Left lung (tissue), 10 donors: ENCODE measurements around the gene RIMS1. TPM values are rescaled to one million over a fixed set of nuclear protein-coding genes. Genes with fewer than 3 reads are reported as not detected.

Source experiments
- ATAC-seq: fragments of 200-7000 bp; cut with Tn5 transposase; one replicate; pipeline ENCODE4 v1.9.1; 2020; ENCODE audit warnings: moderate library complexity
- DNase-seq, 4 donors: peaks; one replicate each; pipeline ENCODE4 v3.0.0-alpha.2; 2013 to 2020
- H3K27ac ChIP-seq, 2 donors: fragments of 200-600 bp; sonication (generic) in 1 of 2; one replicate each; pipeline versions ENCODE4 v1.5.0 to v1.8.0; 2020 to 2021
- H3K27me3 ChIP-seq, 2 donors: fragments of 200-600 bp; sonication (generic) in 1 of 2; one replicate each; pipeline versions ENCODE4 v1.5.0 to v1.8.0; 2020 to 2021
- H3K36me3 ChIP-seq, 2 donors: fragments of 200-600 bp; sonication (generic) in 1 of 2; one replicate each; pipeline versions ENCODE4 v1.5.0 to v1.8.0; 2020 to 2021
- H3K4me1 ChIP-seq, 2 donors: fragments of 200-600 bp; one replicate each; pipeline ENCODE4 v1.8.0; 2021
- H3K4me3 ChIP-seq, 2 donors: fragments of 200-600 bp; sonication (generic) in 1 of 2; one replicate each; pipeline versions ENCODE4 v1.5.0 to v1.8.0; 2020 to 2021; ENCODE audit warnings: mild to moderate bottlenecking in 1 of 2
- H3K9me3 ChIP-seq, 2 donors: fragments of 200-600 bp; sonication (generic) in 1 of 2; one replicate each; pipeline versions ENCODE4 v1.5.0 to v1.8.0; 2020 to 2021
- intact Hi-C, 2 donors: fragments of 100-400 bp; cut with DNase I; formaldehyde crosslinking; loops; one replicate each; pipeline versions ENCODE4 v1.11.2 to v1.14.2; 2022
- polyA plus RNA-seq, 6 donors: library from polyadenylated mRNA; unstranded; fragments of 120-200 nt; gene quantifications; one replicate each; pipeline ENCODE4 v1.2.1, GENCODE V29; 2013; ENCODE audit not compliant: insufficient read length in 6 of 6
- total RNA-seq, 2 donors: library from RNA; stranded (reverse); fragmentation: NEBNext Ultra II Directional; extraction: Animal tissue kit (Norgen Biotek cat#: 25700); gene quantifications; one replicate each; pipeline ENCODE4 v1.2.1, GENCODE V29; 2021
- TF ChIP-seq, protein P1 (sequence below), 2 donors: fragments of 200-600 bp; sonication (generic) in 1 of 2; IDR thresholded peaks; one replicate each; pipeline versions ENCODE4 v1.5.0 to v1.8.0; 2021; ENCODE audit warnings: antibody characterized with exemption in 2 of 2
- donor health status: DM: no; HTN: yes; CAD: no.
- donor health status: DM: no; HTN: no; CAD: no.

The RIMS1 gene
- total and polyA plus RNA-seq, 8 donors = 0.50 to 2.0 (median 0.77) TPM

DNA sequence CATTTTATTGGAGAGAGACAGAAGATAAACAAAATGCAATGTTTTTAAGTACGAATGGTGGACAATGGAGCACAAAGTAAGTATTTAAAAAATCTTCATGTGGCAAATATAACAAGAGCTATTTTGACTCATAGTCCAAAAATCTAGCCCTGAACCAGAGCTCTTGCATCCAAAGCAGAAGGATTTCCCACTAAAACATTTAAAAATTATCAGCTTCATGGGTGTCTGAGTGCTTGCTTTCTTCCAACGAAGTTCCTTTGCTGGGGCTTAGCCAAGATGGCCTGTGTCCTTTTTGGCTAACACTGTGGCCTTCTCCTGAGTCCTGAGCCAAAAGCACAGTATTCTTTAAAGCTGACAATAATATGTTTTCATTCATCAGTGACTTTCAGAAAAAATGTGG lies 161.7 kb downstream of the RIMS1 start:
- H3K27ac ChIP-seq = no peak overlapping the region
- no peaks in the 10 kb centered on the region for H3K27me3 ChIP-seq
- TF ChIP-seq, protein P1, sequence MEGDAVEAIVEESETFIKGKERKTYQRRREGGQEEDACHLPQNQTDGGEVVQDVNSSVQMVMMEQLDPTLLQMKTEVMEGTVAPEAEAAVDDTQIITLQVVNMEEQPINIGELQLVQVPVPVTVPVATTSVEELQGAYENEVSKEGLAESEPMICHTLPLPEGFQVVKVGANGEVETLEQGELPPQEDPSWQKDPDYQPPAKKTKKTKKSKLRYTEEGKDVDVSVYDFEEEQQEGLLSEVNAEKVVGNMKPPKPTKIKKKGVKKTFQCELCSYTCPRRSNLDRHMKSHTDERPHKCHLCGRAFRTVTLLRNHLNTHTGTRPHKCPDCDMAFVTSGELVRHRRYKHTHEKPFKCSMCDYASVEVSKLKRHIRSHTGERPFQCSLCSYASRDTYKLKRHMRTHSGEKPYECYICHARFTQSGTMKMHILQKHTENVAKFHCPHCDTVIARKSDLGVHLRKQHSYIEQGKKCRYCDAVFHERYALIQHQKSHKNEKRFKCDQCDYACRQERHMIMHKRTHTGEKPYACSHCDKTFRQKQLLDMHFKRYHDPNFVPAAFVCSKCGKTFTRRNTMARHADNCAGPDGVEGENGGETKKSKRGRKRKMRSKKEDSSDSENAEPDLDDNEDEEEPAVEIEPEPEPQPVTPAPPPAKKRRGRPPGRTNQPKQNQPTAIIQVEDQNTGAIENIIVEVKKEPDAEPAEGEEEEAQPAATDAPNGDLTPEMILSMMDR (IDR thresholded peaks at IDR 0.05) = no peak
- no peaks in the 10 kb centered on the region for H3K36me3 ChIP-seq
- no peaks in the 10 kb centered on the region for H3K9me3 ChIP-seq
- no peaks in the 10 kb centered on the region for H3K4me1 ChIP-seq
- no peak for ATAC-seq
- H3K4me3 ChIP-seq = no peak overlapping the region
- intact Hi-C loops = no loop called here
- DNase-seq = no peak

DNA sequence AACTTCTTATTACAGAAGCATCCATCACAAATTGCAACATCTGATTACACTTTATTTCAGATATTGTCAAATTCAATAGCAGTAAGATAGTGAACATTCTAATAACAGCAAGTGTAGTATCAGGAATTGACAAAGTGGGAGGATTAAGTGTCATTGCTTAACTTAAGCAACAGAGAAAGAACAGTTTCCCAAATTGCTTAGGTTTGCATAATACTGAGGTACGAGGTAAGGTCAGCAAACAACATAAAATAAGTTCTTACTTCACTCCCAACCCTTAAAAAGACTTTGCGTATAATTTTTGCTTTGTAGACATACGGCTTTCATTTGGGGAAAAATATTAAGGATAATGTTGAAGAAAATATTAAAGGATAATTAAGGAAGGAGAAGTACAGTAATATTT lies 163.0 kb downstream of the RIMS1 start:
- TF ChIP-seq, protein P1 (IDR thresholded peaks at IDR 0.05) = no peak
- ATAC-seq (no peak), DNase-seq (no peak)
- intact Hi-C loops = no loop called here
- Histone ChIP-seq H3K27ac (no peak overlapping the region), H3K4me3 (no peak overlapping the region), H3K4me1 (no peaks in the 10 kb centered on the region), H3K9me3 (no peaks in the 10 kb centered on the region), H3K27me3 (no peaks in the 10 kb centered on the region), H3K36me3 (no peaks in the 10 kb centered on the region)

DNA sequence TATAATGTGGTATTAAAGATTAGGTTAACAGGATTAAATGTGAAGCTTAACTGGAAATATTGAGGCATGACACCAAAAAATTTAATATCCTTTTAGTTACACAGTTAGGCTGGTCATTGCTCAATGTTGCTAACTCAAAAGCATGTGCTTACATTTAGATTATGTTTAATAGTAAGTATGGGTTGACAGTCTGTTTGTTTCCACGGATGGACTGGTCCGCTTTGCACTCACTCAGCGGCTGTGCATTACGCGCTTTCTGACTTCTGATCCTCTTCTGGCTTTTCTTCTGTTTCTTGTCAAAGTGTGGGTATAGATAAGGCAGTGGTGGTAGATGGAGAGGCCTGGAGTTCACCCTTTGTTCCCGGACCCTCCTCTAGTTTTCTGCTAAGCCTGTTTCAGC lies 174.9 kb downstream of the RIMS1 start:
- TF ChIP-seq, protein P1 (IDR thresholded peaks at IDR 0.05) = no peak
- H3K4me3 ChIP-seq = no peak overlapping the region
- H3K9me3 ChIP-seq = no peaks in the 10 kb centered on the region
- no peak overlapping the region for H3K27ac ChIP-seq
- no peaks in the 10 kb centered on the region for H3K36me3 ChIP-seq
- DNase-seq (peak in 2 of 4 donors; percentile 20 to 24), ATAC-seq (no peak)
- H3K27me3 ChIP-seq = no peaks in the 10 kb centered on the region
- intact Hi-C loops = no loop called here
- H3K4me1 ChIP-seq = no peaks in the 10 kb centered on the region

DNA sequence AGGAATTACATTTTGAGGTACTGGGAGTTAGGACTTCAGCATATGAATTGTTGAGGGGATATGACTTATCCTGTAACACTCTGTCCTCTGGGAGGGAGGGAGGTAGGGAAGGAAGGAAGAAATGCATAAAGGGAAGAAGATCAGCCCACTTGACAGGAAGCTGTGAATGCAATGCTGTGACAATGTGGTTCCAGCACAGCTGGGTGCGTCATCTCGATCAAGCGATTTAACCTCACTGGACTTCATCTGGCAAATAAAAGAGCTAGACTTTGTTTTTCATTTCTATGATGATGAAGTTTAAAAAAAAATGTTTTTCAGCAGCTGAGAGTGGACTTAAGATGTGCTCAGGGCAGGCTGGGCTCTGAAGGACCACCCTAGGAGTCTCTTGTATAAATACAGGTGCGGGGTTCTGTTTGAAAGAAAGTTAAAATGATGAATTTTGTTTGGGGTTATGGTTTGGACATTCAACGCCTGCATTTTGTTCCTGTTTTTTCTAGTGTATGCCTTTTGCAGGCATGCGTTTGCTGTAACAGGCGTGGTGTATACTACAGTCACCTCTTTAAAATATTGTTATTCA lies 178.1 kb downstream of the RIMS1 start:
- H3K4me3 ChIP-seq = no peak overlapping the region
- no peaks in the 10 kb centered on the region for H3K27me3 ChIP-seq
- ATAC-seq (no peak), DNase-seq (peak in 1 of 4 donors; percentile 7)
- no peaks in the 10 kb centered on the region for H3K36me3 ChIP-seq
- no peaks in the 10 kb centered on the region for H3K4me1 ChIP-seq
- H3K27ac ChIP-seq = no peak overlapping the region
- H3K9me3 ChIP-seq = no peaks in the 10 kb centered on the region
- TF ChIP-seq, protein P1 (IDR thresholded peaks at IDR 0.05) = no peak
- intact Hi-C loops = no loop called here

DNA sequence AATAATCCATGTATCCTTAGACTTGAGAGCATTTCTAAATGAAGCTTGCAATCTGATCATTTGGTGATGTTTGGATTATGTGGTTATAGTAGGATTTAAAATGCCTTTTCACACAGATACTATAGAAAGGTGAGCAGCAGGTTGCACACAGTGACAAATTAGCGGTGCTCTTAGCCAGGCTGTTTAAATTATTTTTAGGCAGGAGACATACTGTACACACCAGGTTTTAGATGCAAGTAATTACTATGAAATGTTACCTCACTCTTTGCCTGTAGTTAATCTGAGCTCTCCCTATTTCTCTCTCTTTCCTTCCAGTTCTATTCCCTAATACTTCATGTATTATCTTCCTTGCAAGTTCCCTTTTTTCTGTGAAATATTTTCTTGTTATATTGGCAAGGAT lies 191.7 kb downstream of the RIMS1 start:
- Histone ChIP-seq H3K36me3 (no peaks in the 10 kb centered on the region), H3K4me3 (no peak overlapping the region), H3K27ac (no peak overlapping the region), H3K27me3 (no peaks in the 10 kb centered on the region), H3K4me1 (no peaks in the 10 kb centered on the region), H3K9me3 (no peaks in the 10 kb centered on the region)
- TF ChIP-seq, protein P1 (IDR thresholded peaks at IDR 0.05) = no peak
- no peak for ATAC-seq
- DNase-seq = no peak
- intact Hi-C loops = no loop called here
